Testis (tissue), 3 donors: Measurements from ENCODE around the gene TRAK2. TPM values are rescaled to one million over a fixed set of nuclear protein-coding genes. Genes with fewer than 3 reads are reported as not detected.
"Not testable (repeated sequence)": the region's sequence is repeated elsewhere in the genome, so short reads cannot be mapped to it uniquely, and the experiment has no call there.

Experiments used
- DNase-seq: peaks from one replicate; pipeline ENCODE4 v3.0.0-alpha.2; 2019
- H3K27ac ChIP-seq, 2 donors: fragments of 200-600 bp; sonication (generic); one replicate each; pipeline ENCODE4 v1.5.1; 2019
- H3K27me3 ChIP-seq: fragments of 200-600 bp; sonication (generic); one replicate; pipeline ENCODE4 v1.5.1; 2019
- H3K36me3 ChIP-seq: fragments of 200-600 bp; sonication (generic); one replicate; pipeline ENCODE4 v1.5.1; 2017; ENCODE audit warnings: low read depth; ENCODE audit errors: missing control alignments
- H3K4me1 ChIP-seq: fragments of 200-600 bp; sonication (generic); one replicate; pipeline ENCODE4 v1.5.1; 2019
- H3K4me3 ChIP-seq, 2 donors: fragments of 200-600 bp; sonication (generic); one replicate each; pipeline ENCODE4 v1.5.1; 2017 to 2019
- H3K9me3 ChIP-seq: fragments of 200-600 bp; sonication (generic); one replicate; pipeline ENCODE4 v1.5.1; 2017
- CTCF ChIP-seq, 3 experiments: fragments of 450-650 bp in 2 of 3; fragments of 200-600 bp in 1 of 3; sonication (generic) in 1 of 3; IDR thresholded peaks; one replicate each; pipeline ENCODE4 v1.5.1; 2016 to 2019; ENCODE audit warnings: antibody characterized with exemption in 3 of 3, mild to moderate bottlenecking in 2 of 3, moderate library complexity in 1 of 3
- POLR2A ChIP-seq: fragments of 450-650 bp; IDR thresholded peaks from one replicate; pipeline ENCODE4 v1.6.1; 2017; ENCODE audit warnings: antibody characterized with exemption, mild to moderate bottlenecking, moderate library complexity
- WGBS, 2 donors: methylation state at CpG; one replicate each; pipeline ENCODE4 v1.1.5; 2018; 5-methylcytosine and 5-hydroxymethylcytosine counted together
- intact Hi-C: fragments of 100-400 bp; cut with DNase I; formaldehyde crosslinking; loops from one replicate; pipeline ENCODE4 v1.15.1; 2023; ENCODE audit warnings: low total_unique reads
- polyA plus RNA-seq: library from polyadenylated mRNA; stranded (reverse); fragments of 350-450 nt; fragmentation: Illumina TruSeq; extraction: RNeasy Lipid Tissue Mini Kit (QIAGEN cat#74804); gene quantifications from one replicate; pipeline ENCODE4 v1.2.3, GENCODE V29; 2014; ENCODE audit warnings: low read depth, low replicate concordance; ENCODE audit not compliant: insufficient read depth
- total RNA-seq, 2 donors: library from RNA; depleted of rRNA; stranded (reverse); fragments of >200 nt; gene quantifications; one replicate each; pipeline ENCODE4 v1.2.3, GENCODE V29; 2016

The TRAK2 gene
- total and polyA plus RNA-seq, 3 donors from 2014 or later: 13.7 to 16.7 (median 15.7) TPM

DNA sequence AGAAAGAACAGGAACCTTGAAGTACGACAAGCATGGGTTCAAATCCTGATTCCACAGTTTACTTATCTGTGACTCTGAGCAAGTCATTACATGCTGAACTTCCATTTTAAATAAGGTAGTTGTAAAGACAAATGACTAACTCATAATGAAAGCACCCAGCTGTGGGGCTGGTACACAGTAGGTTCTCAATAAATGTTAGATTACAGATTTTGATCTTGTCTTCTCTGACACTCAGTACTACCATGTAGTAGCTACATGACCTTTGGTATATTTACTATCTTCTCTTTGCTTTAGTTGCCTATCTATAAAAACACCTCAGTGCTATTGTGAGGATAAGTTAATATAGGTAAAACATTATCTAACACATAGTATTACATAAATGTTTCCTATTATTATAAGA lies 3.2 kb downstream of the TRAK2 start:
- no peaks in the 10 kb centered on the region for H3K4me1 ChIP-seq
- TF ChIP-seq POLR2A (no peak), CTCF (IDR thresholded peaks at IDR 0.05) (no peak)
- no peak for DNase-seq
- intact Hi-C loops: no loop called here
- no peaks in the 10 kb centered on the region for H3K36me3 ChIP-seq
- H3K27ac ChIP-seq: no peak overlapping the region
- H3K9me3 ChIP-seq: no peaks in the 10 kb centered on the region
- no peak overlapping the region for H3K4me3 ChIP-seq
- WGBS, 2 donors: 98 to 100% methylated on average over 1 of the region's 1 CpG
- H3K27me3 ChIP-seq: no peaks in the 10 kb centered on the region

- intact Hi-C loops: no loop called here
- H3K36me3 ChIP-seq: no peaks in the 10 kb centered on the region
- no peaks in the 10 kb centered on the region for H3K27me3 ChIP-seq
- no peak overlapping the region for H3K4me3 ChIP-seq
- DNase-seq: no peak
- TF ChIP-seq POLR2A (no peak), CTCF (IDR thresholded peaks at IDR 0.05) (no peak)
- no peaks in the 10 kb centered on the region for H3K9me3 ChIP-seq
- WGBS, 2 donors: 95 to 97% methylated on average over 1 of the region's 1 CpG
- H3K4me1 ChIP-seq: no peaks in the 10 kb centered on the region
- H3K27ac ChIP-seq: no peak overlapping the region
Measured at GRCh38 chr2:201447086-201447485, 4.2 kb downstream of the TRAK2 start.

DNA sequence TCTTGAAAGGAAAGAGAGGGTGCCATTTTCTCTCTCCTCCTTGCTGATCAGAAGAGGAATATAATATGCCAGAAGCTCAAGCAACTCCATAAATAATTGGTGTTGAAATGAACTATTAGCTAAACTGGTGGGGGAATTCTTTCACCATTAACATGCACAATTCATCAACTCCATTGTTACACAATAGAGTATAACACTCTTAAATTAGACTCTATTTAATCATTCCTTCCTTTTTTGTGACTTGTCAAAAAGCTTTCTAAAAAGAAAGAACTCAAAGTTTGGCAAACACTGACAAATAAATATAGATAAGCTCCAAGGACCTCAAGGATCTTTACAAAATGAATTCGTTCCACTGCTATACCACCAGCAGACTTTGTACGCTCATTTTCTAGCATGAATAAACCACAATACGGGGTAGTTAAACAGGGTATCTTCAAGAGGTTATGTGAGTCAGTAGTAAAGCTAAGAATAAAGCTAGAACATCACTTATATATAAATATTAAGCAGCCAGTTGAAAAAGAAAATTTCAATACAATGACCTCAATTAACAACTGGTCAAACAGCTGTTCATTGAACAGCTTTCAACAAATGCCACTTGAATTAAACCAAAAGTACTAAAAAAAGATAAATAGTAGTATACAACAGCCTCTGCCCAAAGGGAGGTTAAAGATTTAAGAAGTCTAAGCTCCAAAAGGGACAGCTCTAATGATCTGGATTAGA lies 6.4 kb downstream of the TRAK2 start:
- Histone ChIP-seq H3K36me3 (no peaks in the 10 kb centered on the region), H3K27me3 (no peaks in the 10 kb centered on the region), H3K4me1 (no peaks in the 10 kb centered on the region), H3K4me3 (no peak overlapping the region), H3K27ac (no peak overlapping the region), H3K9me3 (no peaks in the 10 kb centered on the region)
- DNase-seq: no peak
- no peak for TF ChIP-seq CTCF (IDR thresholded peaks at IDR 0.05)
- no peak for TF ChIP-seq POLR2A
- intact Hi-C loops: no loop called here
- 75 to 80% methylated on average over 3 of the region's 3 CpGs for WGBS, 2 donors

GRCh38 chr2:201441409-201441808 lies 9.8 kb downstream of the TRAK2 start:
- no peaks in the 10 kb centered on the region for H3K27me3 ChIP-seq
- no peak for DNase-seq
- intact Hi-C loops: no loop called here
- TF ChIP-seq CTCF (IDR thresholded peaks at IDR 0.05): no peak
- no peak for TF ChIP-seq POLR2A
- WGBS, 2 donors: 52 to 60% methylated on average over 7 of the region's 7 CpGs
- no peaks in the 10 kb centered on the region for H3K9me3 ChIP-seq
- no peaks in the 10 kb centered on the region for H3K4me1 ChIP-seq
- H3K4me3 ChIP-seq: no peak overlapping the region
- no peak overlapping the region for H3K27ac ChIP-seq
- H3K36me3 ChIP-seq: no peaks in the 10 kb centered on the region

- Histone ChIP-seq H3K4me3 (no peak overlapping the region), H3K27ac (no peak overlapping the region), H3K4me1 (no peaks in the 10 kb centered on the region), H3K36me3 (no peaks in the 10 kb centered on the region), H3K9me3 (no peaks in the 10 kb centered on the region), H3K27me3 (no peaks in the 10 kb centered on the region)
- intact Hi-C loops: no loop called here
- 47 to 56% methylated on average over 1 of the region's 1 CpG for WGBS, 2 donors
- DNase-seq: no peak
- TF ChIP-seq POLR2A: no peak
- no peak for TF ChIP-seq CTCF (IDR thresholded peaks at IDR 0.05)
Measured at GRCh38 chr2:201440182-201440581, 11.1 kb downstream of the TRAK2 start.

- H3K27ac ChIP-seq, H3K9me3 ChIP-seq, H3K4me3 ChIP-seq, intact Hi-C loops, H3K27me3 ChIP-seq, DNase-seq, H3K4me1 ChIP-seq, H3K36me3 ChIP-seq: not testable (repeated sequence)
- WGBS, 2 donors: 88 to 89% methylated on average over 1 to 2 of the region's 3 CpGs
Measured at GRCh38 chr2:201439336-201439922, 11.8 kb downstream of the TRAK2 start.
